Keratinocyte (primary cell): ENCODE data around the gene GNB5. TPM values are rescaled to one million over a fixed set of nuclear protein-coding genes. Genes with fewer than 3 reads are reported as not detected.

Experiments used
- DNase-seq: peaks from one replicate; pipeline ENCODE4 v3.0.0-alpha.2; 2011; ENCODE audit warnings: low read depth, missing footprints, low spot score
- FAIRE-seq: peaks from 2 replicates; lab custom pipeline; 2011; peaks lifted over from hg19 to GRCh38; lab: Jason Lieb, UNC
- H2AFZ ChIP-seq: 2 replicates; pipeline ENCODE4 v1.6.0; 2012; ENCODE audit warnings: low read length, control low read depth, inconsistent platforms; ENCODE audit not compliant: control insufficient read depth
- H3K27ac ChIP-seq: 2 replicates; pipeline ENCODE4 v1.5.1; 2011; ENCODE audit warnings: low read length; ENCODE audit not compliant: control insufficient read depth, insufficient read depth
- H3K27me3 ChIP-seq: 3 replicates; pipeline ENCODE4 v1.6.0; 2011; ENCODE audit warnings: low read length; ENCODE audit not compliant: control insufficient read depth, insufficient read depth; ENCODE audit errors: extremely low read depth
- H3K36me3 ChIP-seq, 2 experiments: 2 replicates in 1 of 2; 3 replicates in 1 of 2; pipeline ENCODE4 v1.5.1; 2011; ENCODE audit warnings: low read length in 2 of 2, mild to moderate bottlenecking in 1 of 2; ENCODE audit not compliant: control insufficient read depth in 2 of 2, insufficient read depth in 2 of 2; ENCODE audit errors: extremely low read depth in 1 of 2
- H3K4me1 ChIP-seq: 3 replicates; pipeline ENCODE4 v1.5.1; 2011; ENCODE audit warnings: low read length; ENCODE audit not compliant: control insufficient read depth, insufficient read depth; ENCODE audit errors: extremely low read depth
- H3K4me2 ChIP-seq: 3 replicates; pipeline ENCODE4 v1.6.0; 2011; ENCODE audit warnings: low read depth, low read length; ENCODE audit not compliant: control insufficient read depth, insufficient read depth; ENCODE audit errors: extremely low read depth
- H3K4me3 ChIP-seq, 3 experiments: fragments of 200-600 bp in 1 of 3; sonication (generic) in 1 of 3; 2 replicates in 2 of 3; 3 replicates in 1 of 3; pipeline ENCODE4 v1.5.1; 2011 to 2016; ENCODE audit warnings: low read length in 3 of 3, mild to moderate bottlenecking in 3 of 3, control low read depth in 2 of 3, inconsistent platforms in 1 of 3, low read depth in 1 of 3, mixed read lengths in 1 of 3, mixed run types in 1 of 3, moderate library complexity in 1 of 3; ENCODE audit not compliant: control insufficient read depth in 2 of 3, insufficient read depth in 2 of 3; ENCODE audit errors: extremely low read depth in 1 of 3
- H3K79me2 ChIP-seq: 2 replicates; pipeline ENCODE4 v1.6.0; 2012; ENCODE audit warnings: low read length; ENCODE audit not compliant: control insufficient read depth, insufficient read depth
- H3K9ac ChIP-seq: 3 replicates; pipeline ENCODE4 v1.6.0; 2011; ENCODE audit warnings: low read length; ENCODE audit not compliant: control insufficient read depth, insufficient read depth; ENCODE audit errors: extremely low read depth
- H3K9me1 ChIP-seq: 3 replicates; pipeline ENCODE4 v1.6.0; 2011; ENCODE audit warnings: low read length; ENCODE audit not compliant: control insufficient read depth, insufficient read depth; ENCODE audit errors: extremely low read depth
- H3K9me3 ChIP-seq: 2 replicates; pipeline ENCODE4 v1.5.1; 2012; ENCODE audit warnings: low read depth, low read length; ENCODE audit not compliant: control insufficient read depth
- H4K20me1 ChIP-seq: 3 replicates; pipeline ENCODE4 v1.6.0; 2011; ENCODE audit warnings: low read length; ENCODE audit not compliant: control insufficient read depth, insufficient read depth; ENCODE audit errors: extremely low read depth
- CTCF ChIP-seq, 3 experiments: IDR thresholded peaks in 1 of 3; conservative IDR thresholded peaks in 1 of 3; optimal IDR thresholded peaks in 1 of 3; 2 replicates in 2 of 3; 3 replicates in 1 of 3; pipeline versions ENCODE3 to v1.5.1; 2011; ENCODE audit warnings: low read length in 3 of 3, mild to moderate bottlenecking in 3 of 3, moderate library complexity in 2 of 3, control low read depth in 1 of 3, inconsistent platforms in 1 of 3; ENCODE audit not compliant: insufficient read depth in 2 of 3; ENCODE audit errors: extremely low read depth in 1 of 3
- EZH2 ChIP-seq: IDR thresholded peaks from one replicate; pipeline ENCODE4 v1.6.1; 2012; ENCODE audit warnings: inconsistent platforms, mild to moderate bottlenecking, low read length, moderate library complexity
- dilution Hi-C: fragments of 300-500 bp; cut with MboI; formaldehyde crosslinking; loops from one replicate; pipeline ENCODE4 v1.7.0; 2020; ENCODE audit warnings: low sequenced_read_pairs; ENCODE audit not compliant: extremely low pct_ligation_motif_present
- polyA plus RNA-seq, 5 experiments: library from polyadenylated mRNA; depleted of rRNA in 3 of 5; stranded (reverse) in 3 of 5; stranded (forward) in 1 of 5; unstranded in 1 of 5; fragments of >200 nt; gene quantifications; 1 replicate in 1 of 5; 2 replicates in 3 of 5; 3 replicates in 1 of 5; pipeline versions ENCODE4 v1.2.1 to v1.2.3, GENCODE V29; 2011 to 2012; ENCODE audit warnings: missing spikeins in 2 of 5, low read depth in 1 of 5, low replicate concordance in 1 of 5

Gene GNB5
- polyA plus RNA-seq, 1 donor (not counting 4 experiments of a cell fraction or from before 2014, with no cell fraction given) = 25.8 TPM

GRCh38 chr15:52151353-52151752, 39.8 kb downstream of the GNB5 start:
- Histone ChIP-seq H3K27ac (no peak overlapping the region), H2AFZ (no peak overlapping the region), H3K36me3 (peaks cover 3 to 21% of the 10 kb centered on the region in 2 experiments), H3K4me1 (no peaks in the 10 kb centered on the region), H3K9me1 (no peaks in the 10 kb centered on the region), H3K79me2 (no peaks in the 10 kb centered on the region), H3K27me3 (no peaks in the 10 kb centered on the region), H3K4me3 (no peak overlapping the region), H3K9ac (no peak overlapping the region), H3K9me3 (no peaks in the 10 kb centered on the region), H4K20me1 (no peaks in the 10 kb centered on the region), H3K4me2 (no peak overlapping the region)
- dilution Hi-C loops = no loop called here
- TF ChIP-seq EZH2 = no peak
- TF ChIP-seq CTCF (optimal IDR thresholded peaks at IDR 0.05 in 1 of 3, IDR thresholded peaks at IDR 0.05 in 1 of 3, conservative IDR thresholded peaks at IDR 0.05 in 1 of 3; ENCODE audit: extremely low read depth in 1 of 3, insufficient read depth in 2 of 3, low read length in 3 of 3) = no peak
- DNase-seq (no peak), FAIRE-seq (no peak)

- dilution Hi-C loops = no loop called here
- Histone ChIP-seq H3K4me3 (no peak overlapping the region), H3K9ac (no peak overlapping the region), H3K9me1 (no peaks in the 10 kb centered on the region), H3K36me3 (peaks cover 3 to 21% of the 10 kb centered on the region in 2 experiments), H4K20me1 (no peaks in the 10 kb centered on the region), H3K4me2 (no peak overlapping the region), H2AFZ (no peak overlapping the region), H3K27me3 (no peaks in the 10 kb centered on the region), H3K27ac (no peak overlapping the region), H3K9me3 (no peaks in the 10 kb centered on the region), H3K4me1 (no peaks in the 10 kb centered on the region), H3K79me2 (no peaks in the 10 kb centered on the region)
- no peak for FAIRE-seq
- no peak for DNase-seq
- TF ChIP-seq EZH2 = no peak
- no peak for TF ChIP-seq CTCF (optimal IDR thresholded peaks at IDR 0.05 in 1 of 3, IDR thresholded peaks at IDR 0.05 in 1 of 3, conservative IDR thresholded peaks at IDR 0.05 in 1 of 3; ENCODE audit: extremely low read depth in 1 of 3, insufficient read depth in 2 of 3, low read length in 3 of 3)
These were observed 40.3 kb downstream of the GNB5 start for GRCh38 chr15:52150871-52151270.
